K562 treated with DMSO at 1 percent for 24 hours (cell line): Measurements from ENCODE around the gene RFESD. TPM values are rescaled to one million over a fixed set of nuclear protein-coding genes. Genes with fewer than 3 reads are reported as not detected.

Experiments
- total RNA-seq: library from RNA; unstranded; fragments of 300-600 nt; gene quantifications from 2 replicates; pipeline ENCODE4 v1.2.3, GENCODE V29; 2022; ENCODE audit warnings: low read depth; ENCODE audit not compliant: insufficient read depth

Gene RFESD
- 13.9 and 17.1 TPM in 2 replicates for total RNA-seq

GRCh38 chr5:95646569-95647431, at the start of gene RFESD:
Gene RFESD, plus strand, starts transcription at chr5:95646777. Its CDS starts 5,495 bp downstream, at chr5:95652272.

GRCh38 chr5:95620030-95620869, 26.3 kb upstream of the RFESD start, which contains the start of gene GPR150:
Gene GPR150, plus strand, starts transcription at chr5:95620087. Its CDS starts 189 bp downstream, at chr5:95620276.

GRCh38 chr5:95682891-95683290, 36.3 kb downstream of the RFESD start, which contains the start of gene SPATA9:
Gene SPATA9, minus strand, starts transcription at chr5:95682991. Its CDS starts 137 bp downstream, at chr5:95682854.

Other genes starting within 250 kb of the RFESD start
- gene SKIC3, start 91.8 kb upstream of the RFESD start, total RNA-seq = 17.5 and 21.9 TPM in 2 replicates
- gene ARSK, start 91.7 kb upstream of the RFESD start, total RNA-seq = 7.5 and 8.3 TPM in 2 replicates
- 0.13 TPM in 1 of 2 replicates, not detected in the other for gene GPR150, start 26.7 kb upstream of the RFESD start, total RNA-seq
- gene SPATA9, start 36.2 kb downstream of the RFESD start, total RNA-seq = not detected in 2 replicates
- 92.0 and 97.1 TPM in 2 replicates for gene RHOBTB3, start 84.6 kb downstream of the RFESD start, total RNA-seq
- gene GLRX, start 175.9 kb downstream of the RFESD start, total RNA-seq = 35.5 and 54.5 TPM in 2 replicates